Anterior cingulate cortex (tissue), 58 donors: Measurements from ENCODE around the gene WDR4.
"Not testable (repeated sequence)": the region's sequence is repeated elsewhere in the genome, so short reads cannot be mapped to it uniquely, and the experiment has no call there.

Source experiments
- DNase-seq, 58 donors: peaks; one replicate each; lab custom pipeline; 2025; lab: John Stamatoyannopoulos, UW

Gene WDR4

GRCh38 chr21:42841156-42841915 lies 38.0 kb downstream of the WDR4 start:
- DNase-seq = no peak

- no peak for DNase-seq
Observed at GRCh38 chr21:42840411-42841155, 38.8 kb downstream of the WDR4 start.

GRCh38 chr21:42839271-42840231 lies 39.8 kb downstream of the WDR4 start:
- no peak for DNase-seq

DNA sequence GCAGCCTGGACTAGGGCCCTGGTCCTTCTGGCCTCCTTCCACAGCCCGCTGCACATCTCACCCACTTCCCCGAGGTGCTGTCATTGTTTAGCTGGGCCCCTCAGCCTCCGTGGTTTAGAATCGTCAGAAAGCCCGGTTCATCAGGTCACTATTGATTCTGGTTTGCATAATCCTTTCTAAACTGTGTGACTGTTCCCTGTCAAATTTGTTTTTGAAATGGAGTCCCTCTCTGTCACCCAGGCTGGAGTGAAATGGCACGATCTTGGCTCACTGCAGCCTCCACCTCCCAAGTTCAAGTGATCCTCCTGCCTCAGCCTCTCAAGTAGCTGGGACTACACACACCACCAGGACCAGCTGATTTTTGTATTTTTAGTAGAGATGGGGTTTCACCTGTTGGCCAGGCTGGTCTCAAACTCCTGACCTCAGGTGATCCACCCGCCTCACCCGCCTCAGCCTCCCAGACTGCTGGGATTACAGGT lies 41.1 kb downstream of the WDR4 start:
- DNase-seq = not testable (repeated sequence)

GRCh38 chr21:42837421-42838211 lies 41.7 kb downstream of the WDR4 start:
- DNase-seq = no peak

DNA sequence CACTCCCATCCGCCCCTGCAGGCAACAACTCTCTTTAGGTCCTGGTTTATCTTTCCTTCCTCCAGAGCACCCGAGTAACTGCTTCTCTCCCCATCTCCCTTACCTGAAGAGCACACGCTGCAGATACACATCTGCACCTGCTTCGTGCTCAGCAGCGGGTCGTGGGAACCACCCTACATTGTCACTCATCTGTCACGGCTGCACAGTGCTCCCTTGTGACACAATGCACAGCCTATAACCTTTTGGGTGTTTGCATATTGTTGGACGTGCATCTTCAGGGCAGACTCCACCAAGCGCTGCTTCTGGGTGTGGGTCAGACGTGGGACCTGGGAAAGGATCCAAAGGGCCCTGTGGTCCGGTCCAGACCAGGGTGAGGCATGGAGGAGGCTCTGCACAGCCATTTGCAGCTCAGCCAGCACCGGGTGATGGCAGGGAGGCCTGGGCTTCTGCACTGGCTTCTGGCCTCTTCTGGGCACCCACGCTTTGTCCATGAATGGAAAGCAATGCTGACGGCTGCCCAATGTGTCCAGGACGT lies 42.5 kb downstream of the WDR4 start:
- no peak for DNase-seq

GRCh38 chr21:42836402-42836666 lies 43.0 kb downstream of the WDR4 start:
- no peak for DNase-seq

DNA sequence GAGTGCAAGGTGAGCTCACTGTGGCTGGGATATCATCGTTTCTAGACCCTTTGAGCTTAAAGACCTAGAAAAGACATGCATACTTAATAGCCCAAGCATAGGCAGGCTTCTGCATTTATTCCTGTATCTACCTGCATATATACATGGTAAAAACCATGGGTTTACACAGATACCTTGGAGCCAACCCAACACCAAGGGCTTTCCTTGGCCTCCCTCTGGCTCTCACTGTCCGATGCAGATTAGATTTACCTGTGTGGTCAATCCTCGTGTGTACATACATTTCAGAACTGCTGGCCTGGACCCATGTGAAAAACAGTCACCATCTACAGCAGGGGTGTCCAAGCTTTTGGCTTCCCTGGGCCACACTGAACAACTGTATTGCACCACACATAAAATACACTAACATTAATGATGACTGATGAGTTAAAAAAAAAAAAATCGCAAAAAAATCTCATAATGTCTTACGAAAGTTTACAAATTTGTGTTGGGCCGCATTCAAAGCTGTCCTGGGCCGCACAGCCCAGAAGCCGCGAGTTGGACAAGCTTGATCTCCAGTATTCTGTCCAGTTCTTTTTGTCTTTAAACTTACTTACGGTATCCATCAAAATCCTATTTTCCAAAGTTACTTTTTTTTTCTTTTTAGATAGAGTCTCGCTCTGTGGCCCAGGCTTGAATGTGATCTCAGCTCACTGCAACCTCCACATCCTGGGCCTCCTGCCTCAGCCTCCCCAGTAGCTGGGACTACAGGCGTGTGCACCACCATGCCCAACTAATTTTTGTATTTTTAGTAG lies 43.5 kb downstream of the WDR4 start:
- DNase-seq = no peak

GRCh38 chr21:42835211-42835610 lies 44.1 kb downstream of the WDR4 start:
- no peak for DNase-seq

- DNase-seq = no peak
Observed at GRCh38 chr21:42834726-42835191, 44.6 kb downstream of the WDR4 start.

DNA sequence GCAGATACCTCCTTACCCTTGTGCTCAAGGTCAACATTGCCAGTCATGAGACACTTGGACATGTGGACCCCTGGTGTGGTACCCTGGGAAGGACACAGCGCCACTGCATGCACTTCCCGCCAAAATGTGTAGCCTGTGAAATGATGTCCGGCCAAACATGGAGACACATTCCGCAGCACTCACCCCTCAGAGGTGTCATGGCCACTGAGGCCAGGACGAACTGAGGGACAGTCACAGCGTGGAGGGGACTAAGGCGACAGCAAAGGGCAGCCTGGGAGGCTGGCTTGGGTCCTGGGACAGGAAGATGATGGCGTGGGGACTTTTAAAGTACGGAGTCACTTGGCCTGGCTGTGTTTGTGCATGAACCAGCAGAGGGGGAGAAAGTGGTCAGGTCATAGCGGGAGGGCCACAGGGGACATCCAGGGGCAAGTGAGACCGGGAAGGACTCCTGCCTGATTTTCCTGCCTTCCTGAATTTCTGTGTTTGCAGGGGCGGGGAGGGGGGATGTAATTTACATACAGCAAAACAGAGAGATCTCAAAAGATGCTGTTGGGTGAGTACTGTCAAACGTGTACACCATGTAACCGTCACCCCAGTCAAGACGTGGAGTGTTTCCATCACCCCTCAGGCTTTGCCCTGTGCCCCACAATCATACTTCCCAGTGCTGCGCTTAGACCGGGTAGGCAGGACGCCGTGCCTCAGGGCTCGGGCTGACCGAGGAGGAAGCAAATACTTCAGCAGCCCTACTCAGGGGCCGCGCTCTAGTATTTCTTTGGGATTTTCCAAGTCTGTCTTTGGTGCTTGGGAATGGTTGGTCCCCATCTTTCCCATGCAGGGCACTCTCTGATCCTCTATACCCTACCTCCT lies 45.2 kb downstream of the WDR4 start:
- no peak for DNase-seq

- DNase-seq = peak in 3 of 58 donors; percentile 13 to 17 (median 14)
Observed at GRCh38 chr21:42833439-42833815, 45.9 kb downstream of the WDR4 start.

GRCh38 chr21:42832321-42832630 lies 47.1 kb downstream of the WDR4 start:
- not testable (repeated sequence) for DNase-seq

DNA sequence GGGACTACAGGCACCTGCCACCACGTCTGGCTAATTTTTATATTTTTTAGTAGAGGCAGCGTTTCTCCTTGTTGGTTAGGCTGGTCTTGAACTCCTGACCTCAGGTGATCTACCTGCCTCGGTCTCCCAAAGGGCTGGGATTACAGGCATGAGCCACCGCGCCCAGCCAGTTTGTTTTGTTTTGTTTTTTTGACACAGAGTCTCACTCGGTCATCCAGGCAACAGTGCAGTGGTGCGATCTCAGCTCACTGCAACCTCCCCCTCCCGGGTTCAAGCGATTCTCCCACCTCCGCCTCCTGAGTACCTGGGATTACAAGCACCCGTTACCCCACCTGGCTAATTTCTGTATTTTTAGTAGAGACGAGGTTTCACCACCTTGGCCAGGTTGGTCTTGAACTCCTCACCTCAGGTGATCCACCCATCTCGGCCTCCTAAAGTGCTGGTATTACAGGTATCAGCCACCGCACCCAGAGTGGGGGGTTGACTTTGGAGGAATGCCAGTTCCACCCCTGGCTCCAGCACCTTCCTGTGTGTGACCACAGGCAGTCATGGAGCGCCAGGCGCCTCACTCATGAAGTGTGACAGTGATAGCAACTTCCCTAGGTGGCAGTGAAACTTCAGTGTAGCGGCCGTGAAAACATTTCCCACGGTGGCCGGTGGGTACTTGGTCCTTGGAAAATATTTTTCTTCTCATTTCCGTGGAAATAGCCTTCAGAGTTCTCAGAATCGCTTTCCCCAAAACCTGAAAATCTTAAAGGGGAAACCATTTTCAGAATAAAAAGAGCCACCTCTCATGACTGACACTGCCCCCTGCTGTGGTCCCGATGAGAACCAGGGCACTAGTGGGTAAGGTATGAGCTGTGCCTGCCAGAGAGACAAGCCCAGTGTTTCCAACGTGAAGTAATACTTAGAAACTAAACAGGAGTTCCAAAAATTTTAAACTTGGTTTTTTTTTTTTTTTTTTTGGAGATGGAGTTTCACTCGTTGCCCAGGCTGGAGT lies 48.6 kb downstream of the WDR4 start:
- no peak for DNase-seq

GRCh38 chr21:42829954-42830353 lies 49.4 kb downstream of the WDR4 start:
- DNase-seq = no peak

- no peak for DNase-seq
Observed at GRCh38 chr21:42829417-42829816, 49.9 kb downstream of the WDR4 start.

DNA sequence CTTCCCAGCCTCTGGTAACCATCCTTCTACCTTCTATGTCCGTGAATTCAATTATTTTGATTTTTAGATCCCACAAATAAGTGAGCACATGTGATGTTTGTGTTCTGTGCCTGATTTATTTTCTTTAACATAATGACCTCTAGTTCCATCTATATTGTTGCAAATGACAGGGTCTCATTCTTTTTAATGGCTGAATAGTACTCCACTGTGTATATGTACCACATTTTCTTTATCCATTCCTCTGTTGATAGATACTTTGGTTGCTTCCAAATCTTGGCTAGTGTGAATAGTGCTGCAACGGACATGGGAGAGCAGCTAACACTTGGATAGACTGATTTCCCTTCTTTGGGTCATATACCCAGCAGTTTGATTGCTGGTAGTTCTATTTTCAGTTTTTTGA lies 51.8 kb downstream of the WDR4 start:
- DNase-seq = no peak
